ENCODE measurements around the gene ITGA4. TPM values are rescaled to one million over a fixed set of nuclear protein-coding genes. Genes with fewer than 3 reads are reported as not detected.

Gene ITGA4
- total RNA-seq, 6 experiments from 2014 or later, result 21.0 to 33.5 (median 30.4) TPM

DNA sequence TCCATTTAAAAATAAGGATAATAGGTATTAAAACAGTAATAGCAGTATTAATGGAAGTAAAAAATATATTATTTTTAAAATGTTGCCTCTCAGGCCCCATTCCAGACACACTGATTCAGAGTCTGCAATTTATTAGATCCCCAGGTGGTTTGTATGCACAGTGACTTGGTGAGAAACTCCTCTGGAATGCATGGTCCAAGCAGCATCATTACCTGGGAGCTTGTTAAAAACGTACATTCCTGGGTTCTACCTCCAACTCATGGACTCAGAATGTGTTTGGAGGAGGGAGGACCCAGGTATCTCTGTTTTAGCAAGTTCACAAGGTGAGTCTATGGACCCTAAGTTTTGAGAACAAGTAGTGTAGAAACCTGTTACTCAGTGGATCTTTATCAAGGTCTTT lies 95.6 kb downstream of the ITGA4 start:
- Mint-ChIP-seq H3K9me3 (no peaks in the 10 kb centered on the region), H3K4me3 (no peak overlapping the region), H3K36me3 (ENCODE audit: low read depth) (no peaks in the 10 kb centered on the region), H3K27me3 (ENCODE audit: insufficient read depth) (peaks cover 3% of the 10 kb centered on the region), H3K4me1 (ENCODE audit: low read depth) (peaks cover 19% of the 10 kb centered on the region), H3K27ac (no peak overlapping the region)
- DNase-seq, result no peak
- no peak for TF ChIP-seq CTCF (IDR thresholded peaks at IDR 0.05)

- no peaks in the 10 kb centered on the region for H3K36me3 Mint-ChIP-seq (ENCODE audit: low read depth)
Observed at GRCh38 chr2:181553244-181553643, 96.1 kb downstream of the ITGA4 start.

GRCh38 chr2:181554061-181554830 lies 97.1 kb downstream of the ITGA4 start:
- Mint-ChIP-seq H3K4me3 (no peak overlapping the region), H3K4me1 (ENCODE audit: low read depth) (peaks cover 19% of the 10 kb centered on the region), H3K36me3 (ENCODE audit: low read depth) (no peaks in the 10 kb centered on the region), H3K27me3 (ENCODE audit: insufficient read depth) (peaks cover 3% of the 10 kb centered on the region), H3K9me3 (no peaks in the 10 kb centered on the region), H3K27ac (no peak overlapping the region)
- DNase-seq, result no peak
- TF ChIP-seq CTCF (IDR thresholded peaks at IDR 0.05), result no peak

More at GRCh38 chr2:181553244-181553643, 96.1 kb downstream of the ITGA4 start:
- no peaks in the 10 kb centered on the region for H3K9me3 Mint-ChIP-seq
- DNase-seq, result no peak
- TF ChIP-seq CTCF (IDR thresholded peaks at IDR 0.05), result no peak
- no peak overlapping the region for H3K27ac Mint-ChIP-seq
- H3K4me1 Mint-ChIP-seq (ENCODE audit: low read depth), result peaks cover 19% of the 10 kb centered on the region
- H3K27me3 Mint-ChIP-seq (ENCODE audit: insufficient read depth), result peaks cover 3% of the 10 kb centered on the region
- no peak overlapping the region for H3K4me3 Mint-ChIP-seq

DNA sequence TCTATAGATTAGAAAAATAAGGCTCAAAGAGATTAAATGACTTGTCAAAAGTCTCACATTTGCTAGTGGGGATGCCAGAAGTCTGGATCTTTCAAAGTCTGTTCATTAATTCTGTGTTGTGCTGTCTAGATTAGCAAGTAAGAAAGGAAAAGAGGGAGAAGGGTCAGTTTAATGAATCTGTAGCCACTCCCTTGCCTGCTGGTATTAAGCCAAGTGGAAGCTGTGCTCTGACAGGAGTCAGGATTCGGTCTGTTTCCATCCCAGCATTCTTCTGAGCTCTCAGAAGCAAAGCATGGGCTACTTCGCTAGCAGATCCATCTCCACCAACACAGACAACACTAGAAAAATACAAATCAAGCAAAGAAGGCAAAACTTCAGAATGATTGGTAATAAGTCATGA lies 101.2 kb downstream of the ITGA4 start:
- H3K27me3 Mint-ChIP-seq (ENCODE audit: insufficient read depth), result peaks cover 4% of the 10 kb centered on the region
- peaks cover 5% of the 10 kb centered on the region for H3K4me1 Mint-ChIP-seq (ENCODE audit: low read depth)
- H3K4me3 Mint-ChIP-seq, result no peak overlapping the region
- H3K9me3 Mint-ChIP-seq, result no peaks in the 10 kb centered on the region
- no peak overlapping the region for H3K27ac Mint-ChIP-seq
- TF ChIP-seq CTCF (IDR thresholded peaks at IDR 0.05), result no peak
- no peak for DNase-seq
- no peaks in the 10 kb centered on the region for H3K36me3 Mint-ChIP-seq (ENCODE audit: low read depth)

DNA sequence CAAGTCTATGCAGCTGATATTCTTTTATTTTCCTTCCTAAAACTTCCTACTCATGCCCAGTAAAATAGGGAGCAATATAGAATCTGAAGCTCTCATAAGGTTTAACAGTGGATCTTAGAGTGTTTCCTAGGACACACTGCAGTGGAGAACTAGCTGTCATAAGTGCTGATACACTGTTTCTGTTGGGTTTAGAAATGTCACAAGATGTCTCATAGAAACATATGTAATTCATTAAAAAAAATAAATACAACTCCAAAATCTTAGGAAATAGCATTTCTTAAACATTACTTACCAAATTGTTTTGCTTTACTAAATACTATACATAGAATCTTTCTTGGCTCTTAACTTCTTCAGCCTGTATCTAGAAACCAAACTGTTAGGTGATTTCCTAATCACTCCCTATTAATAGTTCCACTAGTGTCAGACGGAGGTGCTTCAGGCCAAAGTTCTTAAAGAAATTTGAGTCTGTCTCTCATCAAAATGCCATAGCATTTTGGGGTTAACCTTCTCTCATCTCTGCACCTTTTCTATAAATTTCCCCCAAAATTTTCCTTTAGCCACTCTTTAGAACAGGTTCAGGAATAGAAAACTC lies 106.0 kb downstream of the ITGA4 start:
- H3K4me3 Mint-ChIP-seq, result no peak overlapping the region
- no peaks in the 10 kb centered on the region for H3K9me3 Mint-ChIP-seq
- H3K36me3 Mint-ChIP-seq (ENCODE audit: low read depth), result no peaks in the 10 kb centered on the region
- no peak for DNase-seq
- no peaks in the 10 kb centered on the region for H3K4me1 Mint-ChIP-seq (ENCODE audit: low read depth)
- TF ChIP-seq CTCF (IDR thresholded peaks at IDR 0.05), result no peak
- peaks cover 6% of the 10 kb centered on the region for H3K27me3 Mint-ChIP-seq (ENCODE audit: insufficient read depth)
- H3K27ac Mint-ChIP-seq, result no peak overlapping the region

Data from HFFc6 (cell line).